Measurements from ENCODE around the gene ADAR.
A peak's percentile ranks its signal among the peaks of the same experiment; 100 is the strongest.

The ADAR gene

GRCh38 chr1:154614901-154615300, 6.9 kb upstream of the ADAR start:
- DNase-seq: no peak

- no peak for DNase-seq
Measured at GRCh38 chr1:154614247-154614646, 6.3 kb upstream of the ADAR start.

GRCh38 chr1:154611150-154611862, 3.3 kb upstream of the ADAR start:
- no peak for DNase-seq

- DNase-seq: peak; percentile 26
Measured at GRCh38 chr1:154609398-154610380, 1.7 kb upstream of the ADAR start.

DNA sequence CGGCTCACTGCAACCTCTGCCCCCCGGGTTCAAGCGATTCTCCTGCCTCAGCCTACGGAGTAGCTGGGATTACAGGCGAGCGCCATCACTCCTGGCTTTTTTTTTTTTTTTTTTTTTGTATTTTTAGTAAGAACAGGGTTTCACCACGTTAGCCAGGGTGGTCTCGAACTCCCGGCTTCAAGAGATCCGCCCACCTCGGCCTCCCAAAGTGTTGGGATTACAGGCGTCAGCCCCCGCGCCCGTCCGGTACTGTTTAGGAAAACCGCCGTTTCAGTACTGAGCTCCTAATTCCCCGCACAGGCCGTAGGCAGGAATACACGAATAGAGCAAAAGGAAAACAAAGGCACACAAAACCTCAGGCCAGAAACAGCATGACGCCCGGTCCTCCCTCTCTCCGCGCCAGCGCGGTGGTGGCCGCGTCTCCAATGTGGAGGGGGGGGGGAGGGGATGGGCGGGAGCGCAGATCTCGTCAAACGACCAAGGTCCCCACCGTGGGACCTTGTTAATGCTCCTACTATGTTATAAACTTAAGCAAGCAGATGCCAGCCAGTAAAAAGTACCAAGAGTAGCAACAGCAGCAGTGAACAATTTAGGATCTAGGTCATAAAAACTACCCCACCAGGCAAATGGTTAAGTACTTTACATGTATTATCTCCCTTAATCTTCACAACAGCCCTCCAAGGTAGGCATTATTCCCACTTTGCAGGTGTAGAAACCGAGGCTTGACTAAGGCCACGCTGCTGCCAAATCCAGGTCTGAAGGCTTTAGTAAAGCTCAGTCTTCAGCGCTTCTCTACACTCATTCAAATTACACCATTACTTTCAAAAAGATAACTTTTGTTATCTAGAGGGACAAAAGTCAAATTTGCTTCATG, 648 bp upstream of the ADAR start:
- DNase-seq: peak; percentile 78

GRCh38 chr1:154607106-154607608, 829 bp downstream of the ADAR start:
- no peak for DNase-seq

- no peak for DNase-seq
Measured at GRCh38 chr1:154605534-154605933, 2.5 kb downstream of the ADAR start.

DNA sequence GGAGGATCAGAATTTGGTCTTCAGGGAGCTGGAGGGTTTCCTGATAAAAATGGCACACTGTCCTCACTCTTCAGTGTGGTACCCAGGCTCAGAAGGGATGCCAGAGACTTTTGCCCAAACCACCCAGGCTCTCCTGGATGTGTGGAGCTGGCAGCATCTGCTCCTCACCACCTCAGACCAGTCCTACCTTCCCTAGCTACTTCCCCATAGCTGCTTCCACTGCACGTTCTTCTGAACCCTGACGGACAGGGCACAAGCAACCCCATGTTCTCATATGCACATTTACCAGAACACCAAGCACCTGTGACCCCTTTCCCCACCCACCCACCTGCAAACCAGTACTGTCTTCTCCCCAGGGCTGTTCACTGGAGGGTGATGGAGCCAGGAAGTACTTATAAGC, 4.7 kb downstream of the ADAR start:
- no peak for DNase-seq

DNA sequence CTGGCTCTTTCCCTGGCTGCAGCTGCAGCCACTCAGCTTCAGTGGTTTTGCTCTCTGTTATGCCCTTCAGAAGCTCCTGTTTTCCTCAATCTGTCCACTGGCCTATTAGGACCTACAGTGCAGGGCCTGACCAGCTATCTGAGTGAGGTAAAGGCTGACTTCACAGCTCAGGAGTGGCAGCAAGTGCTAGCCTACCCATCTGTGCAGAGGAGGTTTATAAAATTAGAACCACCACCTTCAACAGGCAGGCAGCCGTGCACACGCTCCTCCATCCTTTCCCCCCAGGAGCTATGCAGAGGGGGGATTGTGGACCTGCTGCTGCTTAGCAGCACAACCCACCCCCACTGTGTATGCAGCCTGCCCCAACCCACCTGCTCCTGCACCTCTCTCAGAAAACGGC, 8.3 kb downstream of the ADAR start:
- DNase-seq: no peak

DNA sequence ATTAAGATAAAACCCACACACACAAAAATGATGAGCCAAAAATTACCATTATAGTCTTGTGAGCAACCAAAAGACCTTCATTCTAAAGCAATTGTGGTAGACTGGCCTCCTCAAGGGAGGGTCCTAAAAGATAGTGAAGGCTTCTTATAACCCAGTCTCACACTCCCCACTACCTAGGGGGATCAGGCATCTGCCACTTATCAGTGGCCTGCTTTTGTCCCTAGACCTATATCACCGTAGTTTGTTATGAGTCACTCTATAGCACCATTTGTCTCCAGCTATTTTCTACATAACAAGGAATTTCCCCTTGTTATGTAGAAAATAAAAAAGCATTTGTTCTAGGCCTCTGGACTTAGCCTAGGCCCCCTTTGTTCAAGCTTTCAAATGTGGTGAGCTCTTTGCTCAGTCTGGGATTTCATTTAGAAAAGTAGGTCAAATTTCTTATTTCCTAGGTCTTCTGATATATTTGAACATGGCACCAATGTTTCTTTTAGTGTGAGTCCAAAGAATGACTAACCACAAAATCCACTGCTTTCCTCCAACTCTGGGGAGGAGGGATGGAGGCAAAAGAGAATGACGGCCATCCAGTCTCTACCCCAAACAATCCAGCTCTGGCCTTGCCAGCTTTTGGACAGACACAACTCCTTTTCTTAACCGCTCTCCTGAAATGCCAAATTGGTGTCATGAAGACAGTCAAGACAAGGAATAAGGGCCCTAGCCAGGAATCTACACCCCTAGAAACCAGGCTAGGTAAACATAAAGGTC, 8.9 kb downstream of the ADAR start:
- DNase-seq: no peak

GRCh38 chr1:154595621-154596020, 12.4 kb downstream of the ADAR start:
- no peak for DNase-seq

DNA sequence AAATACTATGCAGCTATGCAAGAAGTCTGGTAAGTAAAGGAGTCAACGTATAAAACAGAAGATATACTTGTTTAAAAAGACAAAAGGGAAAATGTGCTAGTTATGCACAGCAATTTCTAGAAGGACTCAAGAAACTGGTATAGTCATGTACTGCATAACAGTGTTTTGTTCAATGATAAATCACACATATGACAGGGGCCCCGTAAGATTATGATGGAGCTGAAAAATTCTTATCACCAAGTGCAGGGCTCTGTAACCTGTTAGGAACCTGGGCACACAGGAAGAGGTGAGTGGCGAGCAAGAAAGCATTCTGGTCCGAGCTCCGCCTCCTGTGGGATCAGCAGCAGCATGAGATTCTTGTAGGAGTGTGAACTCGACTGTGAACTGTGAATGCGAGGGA, 13.2 kb downstream of the ADAR start:
- no peak for DNase-seq

DNA sequence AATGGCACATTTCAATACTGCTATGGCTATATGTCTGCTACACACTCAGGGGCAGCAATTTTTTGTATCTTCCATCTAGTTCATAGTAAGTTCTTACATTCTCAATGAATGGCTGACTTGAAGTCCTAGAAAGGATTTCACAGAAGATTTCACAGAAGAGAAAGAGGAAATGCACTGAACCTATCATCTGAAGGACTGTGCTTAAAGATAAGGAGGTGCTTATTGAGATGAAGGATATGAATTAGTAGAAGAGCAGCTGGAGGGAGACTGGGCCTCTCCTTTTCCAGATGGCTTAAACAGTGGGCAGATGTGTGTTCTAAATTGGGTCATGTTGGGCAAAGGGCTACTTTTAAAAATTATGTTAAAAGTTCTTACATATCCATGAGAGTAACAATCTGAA, 14.6 kb downstream of the ADAR start:
- DNase-seq: no peak

DNA sequence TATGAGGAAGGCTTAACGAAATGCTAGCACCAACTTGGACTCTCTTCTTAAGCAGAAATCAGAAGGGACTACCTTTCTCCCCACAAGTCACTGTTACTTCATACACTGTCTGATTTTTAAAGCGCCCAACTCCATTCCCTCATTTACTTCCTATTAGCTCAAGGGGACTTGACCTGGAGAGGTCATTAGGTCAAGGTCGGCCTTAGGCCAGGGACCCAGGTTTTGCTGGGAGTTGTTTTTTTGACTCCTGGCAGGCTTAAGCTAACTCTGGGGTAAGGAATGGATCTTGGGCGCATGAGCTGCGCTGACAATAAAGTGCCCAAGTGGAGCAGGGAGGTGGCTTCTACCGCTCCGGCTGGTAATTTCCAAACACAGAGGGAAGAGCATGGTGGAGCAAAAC, 16.8 kb downstream of the ADAR start:
- no peak for DNase-seq

GRCh38 chr1:154590756-154591155, 17.2 kb downstream of the ADAR start:
- no peak for DNase-seq

GRCh38 chr1:154589780-154590179, 18.2 kb downstream of the ADAR start:
- DNase-seq: no peak

GRCh38 chr1:154586641-154587040, 21.3 kb downstream of the ADAR start:
- DNase-seq: no peak

DNA sequence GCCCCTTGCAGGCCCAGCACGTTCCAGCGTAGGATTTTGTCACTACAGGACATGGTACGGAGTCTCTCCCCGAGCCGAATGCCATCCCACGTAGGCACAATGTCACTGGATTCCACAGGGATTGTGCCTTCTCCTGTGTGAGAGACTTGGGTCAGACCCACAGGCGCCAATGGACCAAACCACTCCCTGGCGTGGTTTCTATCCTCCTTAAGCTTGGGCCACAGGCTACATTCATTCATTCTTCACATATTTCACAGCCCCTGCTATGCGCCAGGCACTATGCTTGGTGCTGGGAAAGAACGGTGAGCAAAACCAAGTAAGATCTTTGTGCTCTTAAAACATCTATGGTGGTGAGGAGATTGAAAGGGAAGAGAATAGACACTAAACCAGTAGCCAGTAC, 21.8 kb downstream of the ADAR start:
- no peak for DNase-seq

DNA sequence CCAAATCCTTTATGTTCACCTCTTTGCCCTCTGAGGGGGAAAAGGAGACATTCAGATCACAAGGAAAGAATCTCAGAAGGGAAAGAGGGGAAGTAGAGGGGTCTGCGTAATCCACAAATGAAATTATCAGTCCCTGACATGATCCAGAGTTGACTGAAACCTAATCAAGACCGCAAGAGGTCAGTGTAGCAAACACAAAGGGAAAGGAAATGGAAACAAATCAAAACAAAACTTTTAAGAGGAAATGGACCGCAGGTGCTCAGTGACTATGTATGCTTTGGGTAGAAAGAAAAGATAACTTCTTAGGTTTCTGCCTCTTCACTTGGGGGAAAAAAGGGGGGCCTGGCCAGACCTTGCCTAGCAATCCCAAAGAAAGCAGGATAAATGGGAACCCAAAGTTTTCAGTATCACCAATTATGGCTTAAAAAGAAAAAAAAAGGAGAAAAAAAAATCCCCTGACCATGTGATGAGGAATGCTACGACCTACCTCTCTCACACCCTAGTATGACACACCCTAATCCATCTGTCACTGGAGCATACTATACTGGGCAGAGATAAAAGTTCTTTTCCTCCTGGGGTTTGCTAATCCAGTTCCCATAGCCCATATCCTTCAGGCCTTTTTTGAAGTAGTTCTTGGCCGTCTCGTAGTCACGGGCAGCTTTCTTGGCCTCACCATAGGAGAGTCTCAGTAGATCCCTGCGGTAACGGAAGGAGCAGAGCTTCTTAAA, 23.6 kb downstream of the ADAR start:
- no peak for DNase-seq

DNA sequence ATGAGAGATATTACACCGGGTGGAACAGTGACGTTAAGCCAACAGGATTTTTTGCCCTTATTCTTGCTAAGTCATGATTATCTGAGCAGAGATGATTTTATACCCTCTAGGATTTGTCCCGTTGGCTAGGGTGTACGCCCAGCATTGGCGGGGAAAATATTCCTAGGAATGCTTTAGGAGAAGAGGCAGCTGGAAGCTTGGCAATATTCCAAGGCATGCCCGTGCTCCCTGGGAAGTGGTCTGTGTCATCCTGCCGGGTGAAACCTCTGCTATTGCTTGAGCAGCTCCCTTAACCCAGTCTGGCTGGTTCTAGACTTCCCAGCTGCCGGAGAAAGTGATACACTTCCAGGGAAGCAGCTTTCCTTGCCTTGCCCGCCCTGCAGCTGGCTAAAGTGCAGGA, 24.2 kb downstream of the ADAR start:
- DNase-seq: no peak

- DNase-seq: no peak
Measured at GRCh38 chr1:154582885-154583284, 25.1 kb downstream of the ADAR start.

- DNase-seq: no peak
Measured at GRCh38 chr1:154581766-154582165, 26.2 kb downstream of the ADAR start.
